Activated gamma-delta T cell treated with anti-CD3 and anti-CD28 coated beads, Interleukin-2, amount 50 U/mL, for 16 hours (primary cell): Measurements from ENCODE around the gene TMEM87B.
A peak's percentile ranks its signal among the peaks of the same experiment; 100 is the strongest.

Experiments used
- DNase-seq: peaks from one replicate; pipeline ENCODE4 v3.0.0-alpha.2; 2020; ENCODE audit warnings: low read depth

Gene TMEM87B, protein sequence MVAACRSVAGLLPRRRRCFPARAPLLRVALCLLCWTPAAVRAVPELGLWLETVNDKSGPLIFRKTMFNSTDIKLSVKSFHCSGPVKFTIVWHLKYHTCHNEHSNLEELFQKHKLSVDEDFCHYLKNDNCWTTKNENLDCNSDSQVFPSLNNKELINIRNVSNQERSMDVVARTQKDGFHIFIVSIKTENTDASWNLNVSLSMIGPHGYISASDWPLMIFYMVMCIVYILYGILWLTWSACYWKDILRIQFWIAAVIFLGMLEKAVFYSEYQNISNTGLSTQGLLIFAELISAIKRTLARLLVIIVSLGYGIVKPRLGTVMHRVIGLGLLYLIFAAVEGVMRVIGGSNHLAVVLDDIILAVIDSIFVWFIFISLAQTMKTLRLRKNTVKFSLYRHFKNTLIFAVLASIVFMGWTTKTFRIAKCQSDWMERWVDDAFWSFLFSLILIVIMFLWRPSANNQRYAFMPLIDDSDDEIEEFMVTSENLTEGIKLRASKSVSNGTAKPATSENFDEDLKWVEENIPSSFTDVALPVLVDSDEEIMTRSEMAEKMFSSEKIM

GRCh38 chr2:112054847-112055729, at the start of gene TMEM87B:
Gene TMEM87B, plus strand, starts transcription at chr2:112055269. Its CDS starts 323 bp downstream, at chr2:112055592.
- peak; percentile 95 for DNase-seq

DNA sequence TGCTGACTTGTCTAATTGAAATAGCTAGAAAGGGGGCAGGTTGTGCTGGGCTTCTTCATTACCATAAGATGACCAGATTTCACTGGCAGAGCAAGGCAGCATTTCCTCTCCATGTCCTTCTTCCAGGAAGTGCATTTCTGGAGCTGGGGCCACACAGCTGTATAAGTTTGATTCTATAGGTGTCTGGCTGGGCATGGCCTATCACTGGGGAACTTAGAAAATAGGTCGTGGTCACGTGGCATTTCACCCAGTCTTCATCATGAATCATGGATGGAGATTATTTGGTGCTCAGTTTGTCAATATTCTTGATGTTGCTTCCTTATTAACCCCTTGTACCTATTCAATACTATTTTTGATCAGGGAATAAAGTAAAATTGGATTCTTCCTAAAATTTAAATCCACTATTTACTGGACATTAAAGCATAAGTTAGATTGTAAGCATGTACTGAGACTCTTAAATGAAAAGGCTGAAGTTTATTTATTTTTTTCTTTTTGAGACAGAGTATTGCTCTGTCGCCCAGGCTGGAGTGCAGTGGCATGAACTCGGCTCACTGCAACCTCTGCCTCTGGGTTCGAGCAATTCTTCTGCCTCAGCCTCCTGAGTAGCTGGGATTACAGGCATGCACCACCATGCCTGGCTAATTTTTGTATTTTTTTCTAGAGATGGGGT, 49.5 kb upstream of the TMEM87B start:
- no peak for DNase-seq

DNA sequence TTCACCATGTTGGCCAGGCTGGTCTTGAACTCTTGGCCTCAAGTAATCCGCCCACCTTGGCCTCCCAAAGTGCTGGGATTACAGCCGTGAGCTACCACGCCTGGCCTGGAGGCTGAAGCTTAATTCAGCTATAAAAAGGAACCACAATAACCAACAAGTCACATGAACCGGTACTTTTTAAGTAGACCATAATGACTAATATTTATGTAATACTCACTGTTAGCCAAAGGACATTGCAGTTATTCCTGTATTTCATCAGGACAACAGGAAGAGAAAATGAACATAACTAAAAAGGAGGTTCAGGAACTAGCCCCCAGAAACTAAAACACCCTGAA, 49.0 kb upstream of the TMEM87B start:
- no peak for DNase-seq

- DNase-seq: no peak
These were observed 47.6 kb upstream of the TMEM87B start for GRCh38 chr2:112007493-112007892.

- DNase-seq: no peak
These were observed 46.1 kb upstream of the TMEM87B start for GRCh38 chr2:112008910-112009485.

- no peak for DNase-seq
These were observed 44.3 kb upstream of the TMEM87B start for GRCh38 chr2:112010751-112011150.

DNA sequence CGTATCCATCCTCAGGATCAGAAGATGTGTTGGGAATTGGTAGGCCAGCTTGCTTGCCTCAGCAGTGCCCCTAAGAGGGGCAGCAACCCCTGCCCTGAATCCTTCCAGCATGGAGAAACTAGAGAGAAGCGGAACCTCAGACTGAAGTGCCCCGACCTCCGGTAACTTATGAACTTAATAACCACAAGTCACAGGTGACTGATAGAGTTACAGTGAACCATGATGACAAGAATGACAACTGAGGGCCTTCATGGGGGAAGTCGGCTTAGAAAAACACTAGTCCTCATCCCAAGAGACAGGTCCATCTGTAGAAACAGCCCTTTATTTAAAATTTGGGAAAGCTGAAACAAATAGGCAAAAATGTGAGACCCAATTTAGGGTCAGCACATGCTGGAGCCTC, 42.5 kb upstream of the TMEM87B start:
- DNase-seq: no peak

GRCh38 chr2:112018846-112019245, 36.2 kb upstream of the TMEM87B start:
- DNase-seq: no peak

GRCh38 chr2:112019569-112019982, 35.5 kb upstream of the TMEM87B start:
- DNase-seq: no peak

DNA sequence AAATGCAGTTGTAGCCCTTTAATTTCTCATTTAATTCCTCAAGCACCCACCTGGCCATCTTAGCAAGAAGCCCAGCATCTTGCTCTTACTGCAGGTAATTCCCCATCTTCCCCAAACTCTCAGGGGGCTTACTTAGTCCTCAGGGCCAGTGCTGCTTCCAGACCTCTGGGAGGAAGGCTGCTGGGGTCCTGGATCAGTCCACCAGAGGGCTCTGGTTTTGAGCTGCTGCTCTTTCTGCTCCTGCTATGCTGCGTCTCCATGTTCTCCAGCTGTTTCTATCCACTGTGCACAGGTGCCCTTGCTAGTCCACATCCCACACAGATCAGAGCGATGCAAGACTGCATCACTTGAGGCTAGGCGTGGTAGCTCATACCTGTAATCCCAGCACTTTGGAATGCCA, 34.5 kb upstream of the TMEM87B start:
- no peak for DNase-seq

DNA sequence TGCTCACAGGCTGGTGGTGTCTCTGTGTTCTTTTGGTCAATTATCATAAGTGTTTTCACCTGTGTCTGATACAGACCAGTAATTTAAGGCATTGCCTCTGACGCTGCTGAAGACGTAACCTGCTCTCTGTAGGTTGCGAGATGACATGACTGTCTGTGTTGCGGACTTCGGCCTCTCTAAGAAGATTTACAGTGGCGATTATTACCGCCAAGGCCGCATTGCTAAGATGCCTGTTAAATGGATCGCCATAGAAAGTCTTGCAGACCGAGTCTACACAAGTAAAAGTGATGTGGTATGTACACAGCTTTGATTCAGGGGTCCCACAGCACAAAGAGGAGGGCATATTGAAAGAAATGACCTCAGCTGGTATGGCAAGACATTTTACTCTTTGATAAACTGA, 33.8 kb upstream of the TMEM87B start:
- DNase-seq: no peak

DNA sequence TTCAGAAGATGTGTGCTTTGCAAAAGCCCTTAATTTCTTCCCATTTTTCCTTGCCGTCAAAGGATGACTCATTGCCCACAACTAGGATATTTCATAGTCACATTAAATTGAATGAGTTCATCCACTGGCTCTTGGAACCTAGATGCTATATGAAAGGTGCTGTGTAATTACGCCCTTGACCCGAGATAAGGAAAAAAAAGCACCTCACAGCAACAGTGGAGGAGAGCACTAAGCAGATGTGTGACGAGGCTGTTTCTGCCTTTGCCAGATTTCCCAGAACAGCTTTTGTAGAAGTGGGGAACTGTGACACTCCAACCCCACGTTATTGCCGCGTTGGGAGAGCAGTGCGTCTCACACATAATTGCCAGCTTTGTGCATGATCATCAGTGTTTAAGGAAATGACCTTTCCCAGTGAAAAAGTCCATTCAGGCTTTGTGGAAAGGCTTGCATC, 33.3 kb upstream of the TMEM87B start:
- DNase-seq: no peak

DNA sequence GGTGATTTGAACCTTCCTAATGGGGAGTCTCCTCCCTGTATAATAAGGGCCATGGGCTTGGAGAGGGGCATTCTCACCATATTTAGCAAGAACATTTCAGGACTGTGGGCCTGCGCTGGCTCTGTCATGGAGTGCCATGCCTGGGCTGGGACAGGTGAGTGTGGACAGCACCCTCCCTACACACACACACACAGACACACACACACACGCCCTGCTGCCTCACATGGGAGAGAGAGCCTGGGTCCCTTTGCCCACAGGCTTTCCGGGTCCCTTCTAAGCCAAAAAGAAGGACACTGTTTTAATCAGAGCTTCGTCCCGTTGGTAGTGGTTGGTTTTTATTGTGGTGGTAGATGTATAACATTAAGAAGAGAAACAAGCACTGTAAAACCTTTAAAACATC, 31.4 kb upstream of the TMEM87B start:
- DNase-seq: no peak

- DNase-seq: no peak
These were observed 30.8 kb upstream of the TMEM87B start for GRCh38 chr2:112024231-112024630.

DNA sequence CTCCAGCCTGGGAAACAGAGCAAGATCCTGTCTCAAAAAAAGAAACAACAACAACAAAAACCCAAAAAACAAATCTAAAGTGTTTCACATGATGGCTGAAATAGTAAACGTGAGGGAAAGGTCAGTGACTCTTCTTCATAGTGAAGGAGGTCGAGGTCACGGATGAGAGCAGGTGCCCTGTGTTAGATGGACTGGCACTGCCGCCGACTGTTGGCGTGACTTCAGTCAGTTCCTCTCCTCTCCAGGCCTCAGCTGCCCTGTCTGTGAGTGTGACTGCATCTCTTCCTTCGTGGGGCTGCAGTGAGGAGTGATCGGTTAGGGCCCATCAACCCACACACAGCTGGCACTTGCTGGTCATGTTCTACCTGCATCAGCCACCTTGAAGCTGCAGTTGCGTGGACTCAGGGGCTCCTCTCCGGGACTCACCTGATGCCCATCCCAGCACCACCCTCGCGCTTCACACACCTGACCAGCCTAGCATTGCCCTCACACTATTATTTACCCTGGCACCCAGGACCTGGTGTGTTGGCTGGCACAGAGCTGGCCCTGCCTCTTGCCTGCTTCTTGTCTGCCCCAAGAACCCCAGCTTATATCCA, 30.1 kb upstream of the TMEM87B start:
- DNase-seq: no peak

DNA sequence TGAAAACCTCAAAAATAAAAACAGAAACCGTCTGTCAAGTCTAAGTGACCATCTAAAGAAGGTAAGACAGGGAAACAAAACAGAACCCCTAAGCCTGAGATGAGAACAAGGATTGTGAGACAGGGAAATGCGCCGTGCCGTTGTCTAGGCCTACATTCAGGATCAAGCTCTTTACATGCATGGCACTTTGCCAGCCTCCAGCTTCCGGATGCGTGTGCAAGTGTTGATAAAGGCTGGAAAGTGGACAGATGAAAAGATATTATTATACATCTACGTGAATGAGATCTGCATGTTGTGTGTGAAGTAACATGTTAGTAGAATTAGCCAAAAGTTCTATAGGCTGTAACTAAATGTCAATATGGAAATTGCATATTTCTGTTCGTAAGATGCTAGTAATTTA, 28.6 kb upstream of the TMEM87B start:
- no peak for DNase-seq

DNA sequence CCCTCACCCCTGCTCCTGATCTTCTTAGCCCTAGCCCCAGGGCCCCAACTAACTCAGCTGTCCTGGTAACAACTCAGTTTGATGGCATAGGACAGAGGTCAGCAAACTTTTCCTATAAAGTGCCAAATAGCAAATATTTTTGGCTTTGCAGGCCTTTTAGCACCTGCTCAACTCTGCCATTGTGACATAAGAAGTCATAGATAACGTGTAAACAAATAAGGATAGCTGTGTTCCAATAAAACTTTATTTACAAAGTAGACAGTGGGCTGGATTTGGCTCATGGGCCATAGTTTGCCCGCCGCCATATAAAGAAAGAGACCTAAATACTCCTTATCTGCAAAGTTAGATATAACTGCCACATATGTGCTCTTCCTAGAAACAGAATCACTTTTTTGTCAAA, 27.3 kb upstream of the TMEM87B start:
- DNase-seq: no peak

DNA sequence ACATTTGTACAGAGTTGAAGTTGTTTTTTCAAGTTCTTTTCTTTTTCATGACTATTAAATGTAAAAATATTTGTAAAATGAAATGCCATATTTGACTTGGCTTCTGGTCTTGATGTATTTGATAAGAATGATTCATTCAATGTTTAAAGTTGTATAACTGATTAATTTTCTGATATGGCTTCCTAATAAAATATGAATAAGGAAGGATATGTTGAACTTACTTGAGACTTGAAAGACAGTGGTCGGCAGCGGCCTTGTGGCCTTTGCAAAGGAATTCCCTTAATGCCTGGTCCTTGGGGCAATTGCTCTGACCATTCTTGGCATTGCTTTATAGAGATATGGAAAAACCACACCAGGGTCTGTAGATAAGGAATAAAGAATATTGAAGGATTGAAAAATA, 25.9 kb upstream of the TMEM87B start:
- no peak for DNase-seq

DNA sequence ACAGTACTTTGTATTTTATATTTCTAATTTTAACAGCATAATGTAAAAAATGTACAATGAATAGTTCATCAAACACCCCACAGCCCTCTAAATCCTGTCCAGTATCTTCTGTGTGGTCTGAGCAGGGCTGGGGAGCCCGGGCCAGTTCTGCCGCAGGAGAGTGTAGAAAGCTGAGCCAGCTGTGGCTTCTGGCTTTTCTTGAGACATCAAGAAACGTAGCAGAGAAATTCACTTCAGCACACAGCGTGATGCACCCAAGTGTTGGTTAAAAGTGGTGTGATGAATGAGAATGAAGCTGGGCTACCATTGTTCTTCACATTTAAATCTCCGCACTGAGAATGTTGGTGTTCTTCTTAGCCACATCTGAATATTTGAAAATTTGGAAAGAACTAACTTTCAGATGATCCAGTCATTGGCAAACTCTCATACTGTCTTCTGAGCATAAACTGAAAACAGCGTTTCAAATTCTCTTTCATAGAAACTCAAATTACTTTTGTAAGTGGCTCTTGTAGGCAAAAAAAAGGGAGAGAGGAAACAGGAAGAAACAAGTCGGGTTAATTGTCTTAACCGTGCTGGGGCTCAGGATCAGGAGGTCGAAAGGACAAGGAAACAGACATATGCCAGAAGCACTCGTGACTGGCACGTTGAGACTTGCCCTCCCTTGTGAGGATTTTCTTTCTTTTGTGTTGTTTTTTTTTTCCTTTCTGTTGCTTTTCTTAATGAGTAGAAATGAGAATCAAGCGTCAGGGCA, 23.4 kb upstream of the TMEM87B start:
- no peak for DNase-seq

GRCh38 chr2:112032224-112032586, 22.9 kb upstream of the TMEM87B start:
- no peak for DNase-seq
